Activated naive CD4-positive, alpha-beta T cell treated with anti-CD3 and anti-CD28 coated beads, Interleukin-2, amount 50 U/mL, for 24 hours (primary cell): ENCODE data around the gene POLR1D.

Experiments
- H3K27ac Mint-ChIP-seq: one replicate; pipeline ENCODE4 v1.8.0; 2021; ENCODE audit warnings: mild to moderate bottlenecking, mixed read lengths
- H3K27me3 Mint-ChIP-seq: one replicate; pipeline ENCODE4 v1.8.0; 2021; ENCODE audit warnings: mixed read lengths
- H3K36me3 Mint-ChIP-seq: one replicate; pipeline ENCODE4 v1.8.0; 2021; ENCODE audit warnings: mixed read lengths
- H3K4me1 Mint-ChIP-seq: one replicate; pipeline ENCODE4 v1.8.0; 2021; ENCODE audit warnings: mixed read lengths
- H3K4me3 Mint-ChIP-seq: one replicate; pipeline ENCODE4 v1.8.0; 2021; ENCODE audit warnings: mild to moderate bottlenecking, mixed read lengths
- H3K9me3 Mint-ChIP-seq: one replicate; pipeline ENCODE4 v1.8.0; 2021; ENCODE audit warnings: mixed read lengths

POLR1D gene

GRCh38 chr13:27670861-27671260 lies 49.2 kb downstream of the POLR1D start:
- Mint-ChIP-seq H3K27me3 (no peaks in the 10 kb centered on the region), H3K27ac (no peak overlapping the region), H3K4me1 (no peaks in the 10 kb centered on the region), H3K9me3 (no peaks in the 10 kb centered on the region), H3K36me3 (peaks cover 1% of the 10 kb centered on the region), H3K4me3 (no peak overlapping the region)

GRCh38 chr13:27672025-27672424 lies 50.3 kb downstream of the POLR1D start:
- H3K4me3 Mint-ChIP-seq: no peak overlapping the region
- peaks cover 1% of the 10 kb centered on the region for H3K36me3 Mint-ChIP-seq
- no peaks in the 10 kb centered on the region for H3K4me1 Mint-ChIP-seq
- no peak overlapping the region for H3K27ac Mint-ChIP-seq
- H3K27me3 Mint-ChIP-seq: no peaks in the 10 kb centered on the region
- H3K9me3 Mint-ChIP-seq: no peaks in the 10 kb centered on the region
